Measurements from ENCODE around the gene LYSMD3. TPM values are rescaled to one million over a fixed set of nuclear protein-coding genes. Genes with fewer than 3 reads are reported as not detected.

The LYSMD3 gene
- total RNA-seq, 4 donors from 2014 or later = 5.6 to 23.0 (median 12.8) TPM

- DNase-seq = no peak
- H3K4me1 ChIP-seq = no peaks in the 10 kb centered on the region
- 72 to 87% methylated on average over 2 of the region's 2 CpGs for WGBS, 2 donors (ENCODE audit: low coverage in 1 of 2)
- no peaks in the 10 kb centered on the region for H3K27me3 ChIP-seq
- no peak overlapping the region for H3K4me3 ChIP-seq
- no peaks in the 10 kb centered on the region for H3K36me3 ChIP-seq
- TF ChIP-seq POLR2A (IDR thresholded peaks at IDR 0.05) = no peak
- no peak for TF ChIP-seq POLR2AphosphoS5 (IDR thresholded peaks at IDR 0.05)
- no peak for TF ChIP-seq EP300 (IDR thresholded peaks at IDR 0.05; ENCODE audit: low read depth)
- no peak for TF ChIP-seq CTCF (IDR thresholded peaks at IDR 0.05)
- H3K9me3 ChIP-seq = no peaks in the 10 kb centered on the region
- intact Hi-C loops (cut with DNase I; ENCODE audit: low total_unique reads) (no loop called here), in situ Hi-C loops (cut with MboI; ENCODE audit: low pct_ligation_motif_present in 1 of 4, low pct_unique_long_range_greater_than_20kb in 1 of 4, low sequenced_read_pairs in 3 of 4) (no loop called here)
- H3K27ac ChIP-seq = no peak overlapping the region
Measured at GRCh38 chr5:90570034-90570433, 40.6 kb upstream of the LYSMD3 start.

- TF ChIP-seq CTCF (IDR thresholded peaks at IDR 0.05) (no peak), POLR2AphosphoS5 (IDR thresholded peaks at IDR 0.05) (no peak), EP300 (IDR thresholded peaks at IDR 0.05; ENCODE audit: low read depth) (no peak), POLR2A (IDR thresholded peaks at IDR 0.05) (no peak)
- in situ Hi-C loops (cut with MboI; ENCODE audit: low pct_ligation_motif_present in 1 of 4, low pct_unique_long_range_greater_than_20kb in 1 of 4, low sequenced_read_pairs in 3 of 4) = no loop called here
- H3K4me3 ChIP-seq = no peak overlapping the region
Measured at GRCh38 chr5:90569084-90569483, 39.7 kb upstream of the LYSMD3 start.

GRCh38 chr5:90565491-90565890, 36.1 kb upstream of the LYSMD3 start:
- H3K4me1 ChIP-seq = no peaks in the 10 kb centered on the region
- H3K27me3 ChIP-seq = peaks cover 14% of the 10 kb centered on the region
- TF ChIP-seq CTCF (IDR thresholded peaks at IDR 0.05) (no peak), EP300 (IDR thresholded peaks at IDR 0.05; ENCODE audit: low read depth) (no peak), POLR2A (IDR thresholded peaks at IDR 0.05) (no peak), POLR2AphosphoS5 (IDR thresholded peaks at IDR 0.05) (no peak)
- no peak overlapping the region for H3K27ac ChIP-seq
- WGBS, 2 donors (ENCODE audit: low coverage in 1 of 2) = 91 to 96% methylated on average over 3 of the region's 3 CpGs
- H3K36me3 ChIP-seq = no peaks in the 10 kb centered on the region
- DNase-seq = no peak
- H3K9me3 ChIP-seq = no peaks in the 10 kb centered on the region
- in situ Hi-C loops (cut with MboI; ENCODE audit: low pct_ligation_motif_present in 1 of 4, low pct_unique_long_range_greater_than_20kb in 1 of 4, low sequenced_read_pairs in 3 of 4) = no loop called here
- no peak overlapping the region for H3K4me3 ChIP-seq
- intact Hi-C loops (cut with DNase I; ENCODE audit: low total_unique reads) = no loop called here

More at GRCh38 chr5:90569084-90569483, 39.7 kb upstream of the LYSMD3 start:
- no peaks in the 10 kb centered on the region for H3K9me3 ChIP-seq
- WGBS, 2 donors (ENCODE audit: low coverage in 1 of 2) = 69 to 89% methylated on average over 1 of the region's 1 CpG
- H3K27me3 ChIP-seq = no peaks in the 10 kb centered on the region
- DNase-seq = no peak
- no peak overlapping the region for H3K27ac ChIP-seq
- H3K4me1 ChIP-seq = no peaks in the 10 kb centered on the region
- H3K36me3 ChIP-seq = no peaks in the 10 kb centered on the region
- intact Hi-C loops (cut with DNase I; ENCODE audit: low total_unique reads) = no loop called here

GRCh38 chr5:90563108-90563507, 33.7 kb upstream of the LYSMD3 start:
- no peak for DNase-seq
- H3K27me3 ChIP-seq = peaks cover 38% of the 10 kb centered on the region
- in situ Hi-C loops (cut with MboI; ENCODE audit: low pct_ligation_motif_present in 1 of 4, low pct_unique_long_range_greater_than_20kb in 1 of 4, low sequenced_read_pairs in 3 of 4) = no loop called here
- no peaks in the 10 kb centered on the region for H3K9me3 ChIP-seq
- 48 to 60% methylated on average over 1 of the region's 1 CpG for WGBS, 2 donors (ENCODE audit: low coverage in 1 of 2)
- H3K27ac ChIP-seq = no peak overlapping the region
- no peak for TF ChIP-seq CTCF (IDR thresholded peaks at IDR 0.05)
- TF ChIP-seq POLR2A (IDR thresholded peaks at IDR 0.05) = no peak
- no peak for TF ChIP-seq EP300 (IDR thresholded peaks at IDR 0.05; ENCODE audit: low read depth)
- no peak for TF ChIP-seq POLR2AphosphoS5 (IDR thresholded peaks at IDR 0.05)
- no peak overlapping the region for H3K4me3 ChIP-seq
- peaks cover 0 to 13% (median 8%) of the 10 kb centered on the region in 4 donors for H3K4me1 ChIP-seq
- intact Hi-C loops (cut with DNase I; ENCODE audit: low total_unique reads) = no loop called here
- H3K36me3 ChIP-seq = no peaks in the 10 kb centered on the region
